ENCODE measurements around the gene ARHGEF4. TPM values are rescaled to one million over a fixed set of nuclear protein-coding genes. Genes with fewer than 3 reads are reported as not detected.
"Not testable (repeated sequence)": the region's sequence is repeated elsewhere in the genome, so short reads cannot be mapped to it uniquely, and the experiment has no call there.

The ARHGEF4 gene
- total RNA-seq, 1 donor from 2014 or later = not detected

DNA sequence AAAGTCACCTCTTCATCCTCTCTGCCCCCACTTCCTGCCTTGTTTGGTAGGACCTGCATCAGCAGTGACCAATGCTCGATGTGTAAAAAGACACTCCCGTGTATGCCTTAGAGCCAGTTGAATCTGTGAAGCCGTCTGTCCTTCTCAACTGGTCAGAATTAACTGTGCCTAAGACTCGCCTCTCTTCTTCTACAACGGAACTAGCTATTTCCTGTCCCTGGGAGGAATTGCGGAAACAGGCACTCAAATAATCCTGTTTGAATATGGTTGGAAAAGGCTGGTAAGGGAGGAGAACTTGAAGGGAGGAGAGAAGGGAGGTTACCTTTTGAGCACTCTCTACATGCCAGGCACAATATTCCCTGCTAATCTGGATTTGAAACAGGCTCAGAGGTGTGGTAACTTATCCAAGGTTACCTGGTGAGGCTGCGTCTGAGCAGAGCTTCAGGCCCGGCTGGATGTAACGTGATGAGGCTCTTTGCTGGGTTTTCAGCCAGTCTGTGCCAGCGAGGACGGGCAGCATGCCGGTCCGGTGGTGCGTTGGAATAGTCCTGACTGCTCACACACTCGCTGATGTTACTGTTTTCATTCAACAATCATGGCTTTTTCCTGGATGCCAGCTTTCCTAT lies 129.5 kb downstream of the ARHGEF4 start:
- intact Hi-C loops (cut with micrococcal nuclease) = no loop called here

DNA sequence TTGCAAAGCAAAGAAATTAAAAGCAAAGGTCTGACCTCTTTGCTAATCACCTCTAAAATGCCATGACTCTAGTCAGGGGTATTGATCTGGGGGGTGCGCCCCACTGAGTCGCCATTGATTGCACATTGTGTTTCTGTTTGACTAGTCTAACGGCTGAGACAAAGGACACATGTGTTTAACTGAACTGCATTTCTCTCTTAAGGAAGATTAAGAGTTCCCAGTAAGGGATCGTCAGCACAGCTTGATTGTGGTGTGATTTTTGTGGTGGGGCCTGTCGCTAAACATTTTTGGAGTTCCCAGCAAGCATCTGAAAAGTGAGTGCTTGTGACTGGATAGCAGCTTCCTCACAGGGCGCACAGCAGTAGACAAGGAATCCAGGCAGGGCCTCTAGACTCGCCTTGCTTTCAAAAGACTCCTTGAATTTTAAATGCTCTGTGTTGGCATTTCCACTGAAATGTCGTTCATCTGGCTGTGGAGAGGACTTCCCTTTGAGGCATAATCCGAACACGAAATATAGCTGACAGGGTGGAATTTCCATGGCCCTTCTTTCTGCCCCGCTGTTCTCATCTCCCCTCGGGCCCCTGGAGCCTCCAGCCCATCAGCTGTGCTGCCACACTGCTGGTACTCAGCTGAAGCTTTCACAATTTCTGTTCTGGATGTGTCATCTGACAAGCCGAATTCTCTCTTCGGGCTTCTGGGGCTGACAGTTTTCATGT lies 130.2 kb downstream of the ARHGEF4 start:
- intact Hi-C loops (cut with micrococcal nuclease) = no loop called here

DNA sequence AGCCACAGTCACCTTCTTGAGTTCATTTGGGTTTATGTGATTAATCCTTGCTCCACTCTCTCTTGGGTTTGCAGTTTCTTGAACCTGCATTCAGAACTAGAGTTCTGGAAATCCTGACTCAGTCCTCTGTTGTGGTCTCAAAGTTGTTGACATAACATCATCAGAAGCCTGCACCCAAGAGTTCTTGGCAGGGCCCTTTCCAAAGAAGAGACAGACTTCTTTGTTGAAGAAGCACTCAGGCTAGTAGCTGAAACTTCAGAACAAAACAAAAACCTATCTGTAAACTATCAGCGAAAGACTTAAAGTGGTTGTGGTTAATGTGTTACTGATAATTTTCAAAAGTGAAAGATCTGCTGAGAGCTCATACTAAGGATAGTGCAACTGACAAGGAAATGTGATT lies 135.7 kb downstream of the ARHGEF4 start:
- intact Hi-C loops (cut with micrococcal nuclease) = no loop called here

DNA sequence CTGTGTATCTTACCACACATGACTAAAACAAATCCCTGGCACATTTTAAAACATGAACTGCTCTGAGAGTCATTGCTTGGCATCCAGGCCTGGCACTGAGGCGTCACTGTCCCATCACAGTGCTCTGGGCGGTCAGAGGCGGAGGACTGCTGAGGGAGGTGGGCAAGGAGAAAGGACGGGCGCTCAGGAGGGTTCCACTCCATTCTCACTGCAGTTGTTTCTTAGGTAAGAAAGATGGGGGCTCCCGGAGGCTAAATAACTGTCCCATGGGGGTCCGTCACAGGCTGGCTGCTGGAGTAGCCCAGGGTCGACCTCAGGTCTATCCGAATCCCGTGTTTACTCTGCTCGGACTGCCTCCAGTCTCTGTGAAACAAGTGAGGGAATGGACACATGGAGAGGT lies 139.0 kb downstream of the ARHGEF4 start:
- intact Hi-C loops (cut with micrococcal nuclease) = no loop called here

DNA sequence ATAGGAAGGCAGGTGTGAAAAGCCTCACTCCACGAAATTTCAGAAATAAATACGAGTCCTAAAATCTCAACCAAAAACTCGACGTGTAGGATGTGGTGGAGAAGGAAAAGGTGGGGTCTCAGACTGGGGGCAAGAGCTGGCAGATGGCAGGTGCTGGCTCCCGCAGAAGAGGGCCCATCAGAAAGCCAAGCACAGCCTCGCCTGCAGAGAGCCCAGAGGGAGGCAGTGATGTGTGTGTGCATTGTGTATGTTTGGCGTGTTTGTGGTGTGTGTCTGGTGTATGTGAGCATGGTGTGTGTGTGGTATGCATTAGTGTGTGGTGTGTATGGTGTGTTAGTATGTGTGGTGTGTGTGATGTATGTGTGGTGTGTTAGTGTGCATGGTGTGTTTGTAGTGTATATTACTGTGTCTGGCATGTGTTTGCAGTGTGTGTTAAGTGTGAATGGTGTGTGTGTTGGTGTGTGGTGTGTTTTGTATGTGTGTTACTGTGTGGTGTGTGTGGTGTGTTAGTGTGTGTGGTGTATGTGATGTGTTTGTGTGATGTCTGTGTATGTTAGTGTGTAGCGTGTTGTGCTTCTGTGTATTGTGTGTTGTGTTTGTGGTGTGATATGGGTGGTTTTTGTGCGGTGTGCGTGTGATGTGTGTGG lies 140.0 kb downstream of the ARHGEF4 start:
- intact Hi-C loops (cut with micrococcal nuclease) = no loop called here

DNA sequence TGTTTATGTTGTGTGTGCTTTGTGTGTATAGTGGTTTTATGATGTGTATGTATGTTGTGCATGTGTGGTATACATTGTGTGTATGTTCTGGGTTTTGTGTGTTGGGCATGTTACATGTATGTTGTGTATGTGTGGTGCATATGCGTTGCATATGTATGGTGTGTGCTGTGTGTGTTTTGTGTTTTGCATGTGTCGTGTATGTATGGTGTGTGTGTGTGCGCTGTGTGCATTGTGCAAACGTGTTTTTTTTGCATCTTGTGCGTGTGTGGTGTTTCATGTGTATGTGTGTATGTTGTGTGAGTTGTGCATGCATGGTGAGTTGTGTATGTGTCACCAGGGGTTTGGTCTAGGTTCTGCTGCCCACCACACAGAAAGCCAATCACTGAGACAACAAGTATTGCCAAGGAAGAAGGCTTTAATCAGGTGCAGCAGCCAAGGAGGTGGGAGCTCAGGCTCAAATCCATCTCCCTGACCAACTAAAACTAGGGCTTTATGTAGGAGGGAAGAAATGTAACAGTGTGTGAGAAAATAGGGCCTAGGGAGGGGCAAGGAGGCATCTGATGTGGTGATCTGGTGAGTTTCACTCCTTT lies 140.8 kb downstream of the ARHGEF4 start:
- intact Hi-C loops (cut with micrococcal nuclease) = no loop called here

DNA sequence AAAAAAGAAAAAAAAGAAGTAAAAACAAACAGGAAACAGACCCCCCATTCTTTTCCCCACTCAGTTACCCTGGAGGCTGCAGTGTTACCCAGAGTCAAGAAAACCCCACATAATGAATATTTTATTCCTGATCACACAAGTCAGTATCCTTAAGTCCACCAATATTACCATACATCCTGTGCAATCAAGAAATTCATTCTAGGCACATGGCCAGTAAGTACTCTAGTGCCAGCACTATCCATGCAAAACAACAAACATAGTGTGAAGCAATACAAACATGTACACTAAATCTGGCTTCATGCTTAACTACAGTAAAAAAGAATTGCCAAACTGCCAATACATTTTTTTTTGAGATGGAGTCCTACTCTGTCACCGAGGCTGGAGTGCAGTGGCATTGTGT lies 145.0 kb downstream of the ARHGEF4 start:
- intact Hi-C loops (cut with micrococcal nuclease) = no loop called here

DNA sequence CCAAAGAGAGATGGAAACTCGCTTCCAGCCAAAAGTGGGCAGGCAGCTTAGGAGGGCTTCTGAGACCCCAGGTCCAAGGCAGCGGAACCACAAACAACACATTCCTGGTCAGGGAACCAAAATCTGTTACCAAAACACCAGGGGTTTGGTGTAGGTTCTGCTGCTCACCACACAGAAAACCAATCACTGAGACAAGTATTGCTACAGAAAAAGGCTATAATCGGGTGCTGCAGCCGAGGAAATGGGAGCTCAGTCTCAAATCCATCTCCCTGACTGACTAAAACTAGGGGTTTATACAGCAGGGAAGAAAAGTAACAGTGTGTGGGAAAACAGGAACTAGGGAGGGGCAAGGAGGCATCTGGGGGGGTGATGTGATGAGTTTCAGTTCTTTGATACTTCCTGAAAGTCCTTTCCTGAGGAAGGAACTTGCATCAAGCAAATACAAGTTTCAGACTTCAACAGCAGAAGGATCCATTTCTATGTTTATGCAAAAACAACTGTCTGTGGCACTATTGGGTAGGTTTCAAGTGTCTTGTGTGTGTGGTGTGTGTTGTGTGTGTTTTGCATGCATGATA lies 148.6 kb downstream of the ARHGEF4 start:
- intact Hi-C loops (cut with micrococcal nuclease) = no loop called here

DNA sequence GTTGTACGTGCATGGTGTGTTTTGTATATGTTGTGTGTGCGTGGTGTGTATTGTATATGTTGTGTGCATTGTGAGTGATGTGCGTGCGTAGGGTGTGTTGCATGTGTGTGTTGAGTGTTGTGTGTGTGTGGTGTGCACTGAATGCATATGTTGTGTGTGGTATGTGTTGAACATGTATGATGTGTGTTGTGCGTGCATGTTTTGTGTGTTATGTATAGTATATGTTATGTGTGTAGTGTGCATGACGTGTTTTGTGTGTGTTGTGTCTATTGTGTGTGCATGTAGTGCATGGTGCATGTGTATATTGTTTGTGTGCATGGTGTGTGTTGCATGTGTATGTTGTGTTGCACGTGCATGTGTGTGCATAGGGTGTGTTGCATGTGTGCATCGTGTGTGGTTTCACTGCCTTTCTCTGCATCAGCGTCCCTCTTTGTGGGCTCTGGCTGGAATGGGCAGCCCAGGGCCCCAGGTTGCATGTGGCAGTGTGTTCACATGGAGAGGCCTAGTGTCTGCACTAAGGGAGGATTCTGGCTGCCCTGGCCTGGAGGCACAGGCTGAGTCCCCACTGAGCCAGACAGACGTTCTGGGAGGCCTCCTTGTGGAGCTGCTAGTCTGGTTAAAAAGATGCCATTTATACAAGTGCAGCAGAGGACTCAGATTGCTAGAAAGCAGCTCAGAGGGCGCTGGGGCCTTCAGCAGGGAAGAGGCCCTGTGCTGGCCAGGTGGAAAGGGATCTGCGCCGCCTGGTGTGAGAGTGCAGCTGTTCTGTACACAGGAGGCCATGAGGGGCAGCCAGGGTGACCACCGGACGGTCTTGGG lies 149.3 kb downstream of the ARHGEF4 start:
- intact Hi-C loops (cut with micrococcal nuclease) = no loop called here

DNA sequence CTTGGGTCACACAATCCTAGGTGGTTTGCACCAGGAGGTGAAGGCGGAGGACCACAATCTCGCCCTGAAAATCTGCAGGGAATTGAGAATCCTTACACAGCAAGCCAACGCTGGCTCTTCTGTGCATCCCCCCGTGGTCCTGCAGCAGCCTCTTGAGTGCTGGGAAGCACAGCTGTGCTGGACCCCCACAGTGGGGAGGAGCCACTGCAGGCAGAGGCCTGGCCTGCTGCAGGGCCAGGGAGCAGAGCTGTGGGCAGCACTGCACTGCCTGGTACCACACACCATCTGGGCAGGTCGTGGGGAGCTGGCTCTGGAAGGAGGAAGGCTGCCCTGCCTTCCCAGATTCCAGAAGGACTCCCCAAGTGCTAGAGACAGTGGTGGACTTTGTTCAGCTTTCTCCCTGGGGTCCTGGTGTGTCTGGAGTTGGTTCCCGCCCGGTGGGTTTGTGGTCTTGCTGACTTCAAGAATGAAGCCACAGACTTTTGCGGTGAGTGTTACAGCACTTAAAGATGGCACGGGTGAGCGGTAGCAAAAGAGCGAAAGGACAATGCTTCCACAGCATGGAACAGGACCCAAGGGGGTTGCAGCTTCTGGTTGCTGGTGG lies 150.3 kb downstream of the ARHGEF4 start:
- intact Hi-C loops (cut with micrococcal nuclease) = no loop called here

DNA sequence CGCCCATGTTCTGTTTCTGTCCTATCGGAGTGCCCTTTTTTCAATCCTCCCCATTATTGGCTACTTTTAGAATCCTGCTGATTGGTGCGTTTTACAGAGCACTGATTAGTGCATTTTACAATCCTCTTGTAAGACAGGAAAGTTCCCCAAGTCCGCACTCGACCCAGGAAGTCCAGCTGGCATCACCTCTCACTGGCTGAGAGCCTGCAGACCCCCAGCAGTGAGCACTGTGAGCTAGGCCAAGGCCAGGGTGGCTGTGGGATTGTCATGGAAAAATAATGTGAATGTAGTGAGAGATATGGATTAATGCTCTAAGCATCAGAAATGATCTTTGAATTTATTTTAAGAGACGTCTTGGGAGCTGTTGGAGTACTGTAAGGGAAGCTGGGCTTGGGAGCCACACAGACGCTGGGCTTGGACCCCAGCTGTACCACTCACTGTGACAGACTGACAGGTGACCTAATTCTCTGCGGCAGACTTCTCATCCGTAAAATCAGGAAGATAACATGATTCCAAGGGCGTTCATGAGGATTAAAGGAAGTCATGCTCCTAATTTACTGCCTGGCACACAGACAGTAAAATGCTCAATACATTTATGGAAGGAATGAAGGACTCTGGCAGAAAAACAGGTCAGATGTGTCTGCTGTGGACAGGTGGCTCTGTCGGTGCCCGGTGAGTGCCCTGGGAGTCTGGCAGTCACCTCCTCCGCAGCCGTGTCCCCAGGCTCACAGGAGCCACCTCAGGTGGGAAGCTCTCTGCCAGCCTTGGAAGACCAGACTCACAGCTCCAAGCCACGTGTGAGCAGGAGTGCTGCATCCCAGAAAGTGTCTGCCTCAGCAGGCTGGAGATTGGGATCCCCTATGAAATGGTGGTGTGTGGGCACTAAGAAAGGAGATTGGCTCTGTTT lies 151.1 kb downstream of the ARHGEF4 start:
- intact Hi-C loops (cut with micrococcal nuclease) = no loop called here

DNA sequence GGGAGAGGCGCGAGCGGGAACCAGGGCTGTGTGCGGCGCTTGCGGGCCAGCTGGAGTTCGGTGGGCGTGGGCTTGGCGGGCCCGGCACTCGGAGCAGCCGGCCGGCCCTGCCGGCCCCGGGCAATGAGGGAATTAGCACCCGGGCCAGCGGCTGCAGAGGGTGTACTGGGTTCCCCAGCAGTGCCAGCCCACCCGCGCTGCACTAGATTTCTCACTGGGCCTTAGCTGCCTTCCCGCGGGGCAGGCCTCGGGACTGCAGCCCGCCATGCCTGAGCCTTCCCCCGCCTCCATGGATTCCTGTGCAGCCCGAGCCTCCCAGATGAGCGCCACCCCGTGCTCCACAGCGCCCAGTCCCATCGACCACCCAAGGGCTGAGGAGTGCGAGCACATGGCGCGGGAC lies 154.7 kb downstream of the ARHGEF4 start:
- intact Hi-C loops (cut with micrococcal nuclease) = not testable (repeated sequence)

DNA sequence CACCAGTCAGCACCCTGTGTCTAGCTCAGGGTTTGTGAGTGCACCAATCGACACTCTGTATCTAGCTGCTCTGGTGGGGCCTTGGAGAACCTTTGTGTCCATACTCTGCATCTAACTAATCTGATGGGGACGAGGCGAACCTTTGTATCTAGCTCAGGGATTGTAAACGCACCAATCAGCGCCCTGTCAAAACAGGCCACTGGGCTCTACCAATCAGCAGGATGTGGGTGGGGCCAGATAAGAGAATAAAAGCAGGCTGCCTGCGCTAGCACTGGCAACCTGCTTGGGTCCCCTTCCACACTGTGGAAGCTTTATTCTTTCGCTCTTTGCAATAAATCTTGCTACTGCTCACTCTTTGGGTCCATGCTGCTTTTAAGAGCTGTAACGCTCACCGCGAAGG lies 155.3 kb downstream of the ARHGEF4 start:
- intact Hi-C loops (cut with micrococcal nuclease) = not testable (repeated sequence)

DNA sequence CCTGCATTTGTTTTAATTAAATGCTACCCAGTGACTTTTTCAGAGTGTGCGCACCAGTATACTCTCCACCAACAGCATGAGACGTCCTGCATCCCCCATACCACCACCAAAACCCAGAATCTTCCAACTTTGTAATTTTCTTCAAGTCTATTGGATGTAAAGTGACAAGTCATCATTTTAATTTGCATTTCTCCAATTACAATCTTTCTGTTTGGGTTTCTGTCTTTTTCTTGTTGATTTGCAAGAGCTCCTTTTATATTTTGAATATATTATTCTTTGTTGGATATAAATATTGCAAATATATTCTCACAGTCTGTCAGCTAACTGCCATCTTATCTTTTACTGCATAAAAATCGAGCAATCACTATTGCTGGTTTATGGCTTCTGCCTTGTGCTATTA lies 160.0 kb downstream of the ARHGEF4 start:
- intact Hi-C loops (cut with micrococcal nuclease) = no loop called here

DNA sequence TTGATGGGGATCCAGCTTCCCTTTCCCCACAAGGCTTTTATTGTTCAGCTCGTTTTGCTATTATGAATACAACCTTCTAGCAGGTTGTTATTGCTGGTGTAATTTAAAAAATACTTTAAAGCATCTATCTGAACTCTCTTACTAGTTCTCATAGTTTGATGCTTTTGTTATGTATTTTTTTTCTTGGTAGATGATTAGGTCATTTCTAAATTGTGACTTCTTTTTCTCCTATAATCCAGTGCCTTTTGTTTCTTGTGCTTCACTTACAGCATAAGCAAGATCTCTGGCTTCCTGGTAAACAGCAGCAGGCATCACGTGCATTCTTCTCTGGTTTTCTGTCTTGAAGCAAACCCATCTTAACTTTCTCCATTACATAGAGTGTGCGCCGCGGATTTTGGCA lies 160.5 kb downstream of the ARHGEF4 start:
- intact Hi-C loops (cut with micrococcal nuclease) = no loop called here

DNA sequence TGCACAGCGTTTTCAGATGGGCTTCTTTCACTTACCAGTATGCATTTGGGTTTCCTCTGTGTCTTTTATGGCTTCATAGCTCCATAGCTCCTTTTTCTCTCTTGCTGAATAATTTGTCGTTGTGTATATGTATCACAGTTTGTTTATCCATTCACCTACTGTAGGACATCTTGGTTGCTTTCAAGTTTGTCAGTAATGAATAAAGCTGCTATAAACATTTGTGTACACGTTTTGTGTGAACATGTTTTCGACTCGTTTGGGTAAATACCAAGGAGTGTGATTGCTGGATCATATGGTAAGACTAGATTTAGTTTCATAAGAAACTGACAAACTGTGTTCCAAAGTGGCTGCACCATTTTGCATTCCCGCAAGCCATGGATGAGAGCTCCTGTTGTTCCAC lies 161.8 kb downstream of the ARHGEF4 start:
- intact Hi-C loops (cut with micrococcal nuclease) = no loop called here

DNA sequence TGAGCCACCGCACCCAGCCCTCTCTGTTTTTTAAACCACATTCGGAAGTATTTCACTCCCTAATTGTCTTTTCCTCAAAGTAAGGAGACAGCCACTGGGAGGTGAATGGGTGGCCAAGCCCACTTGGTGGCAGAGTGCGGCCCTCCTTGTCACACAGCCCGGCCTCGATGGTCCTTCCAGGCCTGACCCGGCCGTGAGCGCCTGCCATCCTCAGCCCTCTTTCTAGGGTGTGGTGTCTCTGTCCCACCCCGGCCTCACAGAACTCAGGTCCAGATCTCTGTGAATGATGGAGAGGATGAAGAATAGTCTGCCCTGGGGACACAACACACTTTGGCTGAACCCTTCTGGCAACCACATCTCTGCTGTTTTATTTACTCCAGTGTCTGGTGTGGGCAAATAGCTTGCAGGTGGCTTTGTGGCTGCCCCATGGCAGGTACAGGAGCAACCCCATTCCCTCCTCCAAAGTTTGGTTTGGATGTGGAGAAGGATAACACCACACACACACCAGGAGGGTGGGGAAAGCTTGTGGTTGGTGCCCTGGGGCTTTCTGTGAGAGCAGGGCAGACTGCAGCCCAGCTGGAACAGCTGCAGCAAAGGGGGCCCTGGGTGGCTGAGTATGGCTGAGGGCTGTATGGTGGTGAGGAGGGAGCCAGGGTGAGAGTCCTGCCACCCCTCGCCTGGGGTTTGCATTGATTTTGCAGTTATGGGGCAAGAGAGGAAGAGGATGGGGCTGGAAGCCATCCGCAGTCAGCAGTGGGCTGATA lies 167.9 kb downstream of the ARHGEF4 start:
- intact Hi-C loops (cut with micrococcal nuclease) = no loop called here

DNA sequence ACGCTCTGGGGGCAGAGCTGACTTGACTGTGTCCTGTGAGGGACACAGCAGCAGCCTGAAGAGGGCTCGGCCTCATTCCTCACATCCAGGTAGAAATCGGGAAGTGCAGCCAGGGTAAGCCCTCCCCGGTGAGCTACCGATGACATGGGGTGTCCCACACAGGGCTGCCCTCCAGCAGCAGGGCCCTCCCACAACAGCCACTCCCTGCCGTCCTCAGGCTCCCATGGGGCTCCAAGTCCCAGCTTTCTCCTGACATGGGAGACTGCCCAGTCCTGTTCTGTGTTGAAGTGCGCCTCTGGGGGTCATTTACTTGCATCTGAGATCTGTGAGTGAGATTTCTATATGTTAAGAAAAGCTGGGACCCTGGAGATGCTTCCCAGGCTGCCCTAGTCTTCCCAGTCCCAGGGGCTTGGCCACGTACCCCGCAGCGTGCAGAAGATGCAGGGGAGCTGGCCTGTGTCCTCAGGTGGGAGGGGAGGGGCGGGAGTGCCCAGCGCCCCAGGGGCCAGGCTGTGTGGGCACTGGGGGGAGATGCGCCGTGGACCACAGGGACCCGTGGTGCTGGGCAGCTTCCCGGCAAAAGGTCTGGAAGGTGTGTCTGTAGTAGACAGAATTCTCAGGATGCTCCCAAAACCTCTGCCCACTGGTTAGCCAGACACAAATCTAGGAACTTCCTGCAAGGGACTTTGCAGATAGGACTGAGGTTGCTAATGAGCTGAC lies 168.7 kb downstream of the ARHGEF4 start:
- intact Hi-C loops (cut with micrococcal nuclease) = no loop called here

Data from T-helper 2 cell treated with Interferon-gamma antibody and Interleukin-4, amounts not matched to agents 100 ng/mL and 5 ng/mL, for 36 hours (primary cell).